H1 (cell line): Measurements from ENCODE around the gene ADM2. TPM values are rescaled to one million over a fixed set of nuclear protein-coding genes. Genes with fewer than 3 reads are reported as not detected.
A peak's percentile ranks its signal among the peaks of the same experiment; 100 is the strongest.

ENCODE experiments used
- CTCF ChIA-PET: fragments of 300-600 bp; sonication (Branson Sonifier 250); formaldehyde crosslinking; loops from one replicate; lab custom pipeline; 2021; ENCODE audit not compliant: partially characterized antibody; lab: Charles Lee
- POLR2A ChIA-PET: fragments of 300-600 bp; sonication (Branson Sonifier 250); formaldehyde crosslinking; loops from one replicate; lab custom pipeline; 2021; ENCODE audit warnings: inconsistent platforms; ENCODE audit not compliant: partially characterized antibody; lab: Charles Lee
- DNase-seq, 2 experiments: peaks; one replicate each; pipeline versions ENCODE4 v3.0.0 to v3.0.0-alpha.2; 2010 to 2022; ENCODE audit warnings: low spot score in 2 of 2, low read depth in 1 of 2, mixed read lengths in 1 of 2
- FAIRE-seq: peaks from 2 replicates; lab custom pipeline; 2011; peaks lifted over from hg19 to GRCh38; lab: Jason Lieb, UNC
- H2AFZ ChIP-seq: 2 replicates; pipeline ENCODE4 v1.8.1; 2012; ENCODE audit warnings: low read length, inconsistent platforms
- H2AK5ac ChIP-seq: 2 replicates; pipeline ENCODE4 v1.6.1; 2013; ENCODE audit warnings: low read depth, low read length
- H2BK120ac ChIP-seq: replicated peaks from 2 replicates; pipeline ENCODE3; 2013; ENCODE audit warnings: low read depth, low read length, inconsistent platforms
- H2BK12ac ChIP-seq: 2 replicates; pipeline ENCODE4 v1.6.1; 2013; ENCODE audit warnings: low read depth, low read length
- H2BK15ac ChIP-seq: 2 replicates; pipeline ENCODE4 v1.6.1; 2013; ENCODE audit warnings: low read length
- H2BK20ac ChIP-seq: 2 replicates; pipeline ENCODE4 v1.6.1; 2013; ENCODE audit warnings: low read length
- H2BK5ac ChIP-seq: 2 replicates; pipeline ENCODE4 v1.6.1; 2013; ENCODE audit warnings: low read depth, low read length
- H3K14ac ChIP-seq: 2 replicates; pipeline ENCODE4 v1.6.1; 2013; ENCODE audit warnings: inconsistent platforms; ENCODE audit not compliant: insufficient read length
- H3K18ac ChIP-seq: 2 replicates; pipeline ENCODE4 v1.6.1; 2013; ENCODE audit warnings: low read length; ENCODE audit errors: extremely low read depth
- H3K23ac ChIP-seq: 2 replicates; pipeline ENCODE4 v1.6.1; 2013; ENCODE audit warnings: inconsistent platforms; ENCODE audit not compliant: insufficient read length
- H3K23me2 ChIP-seq: 2 replicates; pipeline ENCODE4 v1.6.1; 2013; ENCODE audit warnings: low read depth, low read length
- H3K27ac ChIP-seq: 2 replicates; pipeline ENCODE4 v1.6.1; 2011; ENCODE audit warnings: low read depth, low read length, inconsistent platforms
- H3K27me3 ChIP-seq, 4 experiments: replicated peaks in 1 of 4; 1 replicate in 1 of 4; 2 replicates in 3 of 4; pipeline versions ENCODE4 v1.6.1 to v1.8.1; 2011 to 2013; ENCODE audit warnings: low read length in 3 of 4, mild to moderate bottlenecking in 3 of 4, inconsistent platforms in 2 of 4, mixed read lengths in 2 of 4, moderate library complexity in 1 of 4; ENCODE audit not compliant: control insufficient read depth in 3 of 4, insufficient read depth in 3 of 4; ENCODE audit errors: extremely low read depth in 1 of 4
- H3K36me3 ChIP-seq, 4 experiments: 2 replicates each; pipeline versions ENCODE4 v1.6.1 to v1.8.1; 2011 to 2013; ENCODE audit warnings: mild to moderate bottlenecking in 4 of 4, low read length in 3 of 4, moderate library complexity in 2 of 4, control low read depth in 1 of 4, inconsistent platforms in 1 of 4; ENCODE audit not compliant: insufficient read depth in 4 of 4, control insufficient read depth in 2 of 4
- H3K4ac ChIP-seq: replicated peaks from 2 replicates; pipeline ENCODE3; 2013; ENCODE audit warnings: low read length, low read depth, mixed read lengths, inconsistent platforms; ENCODE audit not compliant: insufficient read length
- H3K4me1 ChIP-seq, 4 experiments: replicated peaks in 1 of 4; 1 replicate in 1 of 4; 2 replicates in 3 of 4; pipeline versions ENCODE4 v1.6.1 to v1.8.1; 2011 to 2013; ENCODE audit warnings: low read length in 3 of 4, inconsistent platforms in 2 of 4, mixed read lengths in 1 of 4; ENCODE audit not compliant: insufficient read depth in 4 of 4, control insufficient read depth in 3 of 4
- H3K4me2 ChIP-seq, 2 experiments: 2 replicates each; pipeline versions ENCODE4 v1.6.1 to v1.8.1; 2011 to 2013; ENCODE audit warnings: low read depth in 2 of 2, low read length in 2 of 2, control low read depth in 1 of 2, inconsistent platforms in 1 of 2, mild to moderate bottlenecking in 1 of 2; ENCODE audit not compliant: insufficient read depth in 1 of 2
- H3K4me3 ChIP-seq, 4 experiments: fragments of 200-600, 300-600 bp in 1 of 4; sonication (generic), shearing (Covaris generic), sonication (Bioruptor Twin) in 1 of 4; 2 replicates each; pipeline versions ENCODE4 v1.5.1 to v1.8.1; 2011 to 2016; ENCODE audit warnings: low read length in 4 of 4, low read depth in 3 of 4, control low read depth in 2 of 4, inconsistent platforms in 2 of 4, mild to moderate bottlenecking in 2 of 4, mixed read lengths in 1 of 4, moderate library complexity in 1 of 4; ENCODE audit not compliant: insufficient read depth in 2 of 4; ENCODE audit errors: extremely low read depth in 1 of 4
- H3K56ac ChIP-seq: replicated peaks from 2 replicates; pipeline ENCODE3; 2013; ENCODE audit warnings: low read depth, mild to moderate bottlenecking, mixed read lengths, low read length, inconsistent platforms; ENCODE audit not compliant: insufficient read length
- H3K79me1 ChIP-seq: 2 replicates; pipeline ENCODE4 v1.6.1; 2013; ENCODE audit warnings: low read depth, low read length, control low read depth
- H3K79me2 ChIP-seq, 2 experiments: 2 replicates each; pipeline versions ENCODE4 v1.6.1 to v1.8.1; 2012 to 2013; ENCODE audit warnings: low read length in 2 of 2, mild to moderate bottlenecking in 2 of 2, inconsistent platforms in 1 of 2; ENCODE audit not compliant: insufficient read depth in 2 of 2, control insufficient read depth in 1 of 2
- H3K9ac ChIP-seq, 4 experiments: replicated peaks in 1 of 4; 1 replicate in 1 of 4; 2 replicates in 3 of 4; pipeline versions ENCODE4 v1.6.1 to v1.8.1; 2011 to 2013; ENCODE audit warnings: low read depth in 3 of 4, low read length in 3 of 4, control low read depth in 2 of 4, mild to moderate bottlenecking in 2 of 4, moderate library complexity in 2 of 4, inconsistent platforms in 1 of 4; ENCODE audit errors: extremely low read depth in 1 of 4
- H3K9me3 ChIP-seq, 2 experiments: 2 replicates each; pipeline versions ENCODE4 v1.6.1 to v1.8.1; 2012 to 2013; ENCODE audit warnings: mild to moderate bottlenecking in 2 of 2, moderate library complexity in 2 of 2, control low read depth in 1 of 2, inconsistent platforms in 1 of 2, low read depth in 1 of 2, low read length in 1 of 2, mixed read lengths in 1 of 2; ENCODE audit not compliant: insufficient read depth in 2 of 2
- H4K20me1 ChIP-seq, 2 experiments: replicated peaks in 1 of 2; 2 replicates each; pipeline versions ENCODE3 to v1.8.1; 2011 to 2013; ENCODE audit warnings: inconsistent platforms in 2 of 2, low read length in 2 of 2, mild to moderate bottlenecking in 1 of 2; ENCODE audit not compliant: insufficient read depth in 2 of 2, control insufficient read depth in 1 of 2
- H4K5ac ChIP-seq: 2 replicates; pipeline ENCODE4 v1.6.1; 2013; ENCODE audit warnings: low read length, low read depth, mixed read lengths, inconsistent platforms; ENCODE audit not compliant: insufficient read length
- H4K8ac ChIP-seq: 2 replicates; pipeline ENCODE4 v1.8.0; 2013; ENCODE audit warnings: mild to moderate bottlenecking, moderate library complexity, low read length, inconsistent platforms; ENCODE audit not compliant: insufficient read depth; ENCODE audit errors: extremely low read depth
- H4K91ac ChIP-seq: replicated peaks from 2 replicates; pipeline ENCODE3; 2013; ENCODE audit warnings: low read length, mixed read lengths, inconsistent platforms; ENCODE audit not compliant: insufficient read length
- ATF2 ChIP-seq: IDR thresholded peaks from 2 replicates; pipeline ENCODE4 v1.6.1; 2012; ENCODE audit warnings: low read length, inconsistent platforms
- BACH1 ChIP-seq: IDR thresholded peaks from 2 replicates; pipeline ENCODE4 v1.6.1; 2012; ENCODE audit warnings: low read length, improper control_type of control experiment
- CREB1 ChIP-seq: IDR thresholded peaks from 2 replicates; pipeline ENCODE4 v1.6.1; 2012; ENCODE audit warnings: inconsistent platforms
- HDAC6 ChIP-seq: IDR thresholded peaks from one replicate; pipeline ENCODE4 v1.7.1; 2012; ENCODE audit warnings: low read depth, mild to moderate bottlenecking, inconsistent platforms, low read length, moderate library complexity
- KDM4A ChIP-seq: IDR thresholded peaks from one replicate; pipeline ENCODE4 v1.7.1; 2012; ENCODE audit warnings: low read depth, mild to moderate bottlenecking, moderate library complexity, low read length, inconsistent platforms; ENCODE audit not compliant: severe bottlenecking
- MAFK ChIP-seq: IDR thresholded peaks from 2 replicates; pipeline ENCODE4 v1.6.1; 2012; ENCODE audit warnings: low read depth, mild to moderate bottlenecking, improper control_type of control experiment, low read length
- RBBP5 ChIP-seq: IDR thresholded peaks from 2 replicates; pipeline ENCODE4 v1.7.1; 2012; ENCODE audit warnings: low read depth, mild to moderate bottlenecking, inconsistent platforms, low read length, moderate library complexity, borderline replicate concordance
- SP1 ChIP-seq: IDR thresholded peaks from 2 replicates; pipeline ENCODE4 v1.6.1; 2011; ENCODE audit warnings: low read depth, low read length
- TAF7 ChIP-seq: optimal IDR thresholded peaks from 2 replicates; pipeline ENCODE3; 2011; ENCODE audit warnings: low read depth, mild to moderate bottlenecking, inconsistent platforms, low read length, moderate library complexity, borderline replicate concordance
- TBP ChIP-seq: IDR thresholded peaks from 2 replicates; pipeline ENCODE4 v1.6.1; 2011; ENCODE audit warnings: low read depth, low read length, improper control_type of control experiment
- TEAD4 ChIP-seq: IDR thresholded peaks from 2 replicates; pipeline ENCODE4 v1.6.1; 2012; ENCODE audit warnings: low read depth, low read length, inconsistent platforms, mixed read lengths
- USF2 ChIP-seq: IDR thresholded peaks from 2 replicates; pipeline ENCODE4 v1.6.1; 2011; ENCODE audit warnings: low read length, improper control_type of control experiment
- WGBS, 2 experiments: shearing (Covaris generic) in 1 of 2; methylation state at CpG; one replicate each; pipeline versions ENCODE4 v1.1.6 to v1.1.7; 2013 to 2015; ENCODE audit warnings: low lambda C conversion rate in 2 of 2, mixed read lengths in 2 of 2, inconsistent platforms in 1 of 2, low coverage in 1 of 2, missing lambda C conversion rate in 1 of 2; ENCODE audit not compliant: insufficient replicate concordance in 2 of 2, insufficient coverage in 1 of 2, insufficient read length in 1 of 2; ENCODE audit errors: extremely low coverage in 1 of 2, missing lambda C conversion rate in 1 of 2; 5-methylcytosine and 5-hydroxymethylcytosine counted together
- polyA plus RNA-seq, 7 experiments: library from polyadenylated mRNA; depleted of rRNA in 3 of 7; stranded (reverse) in 5 of 7; unstranded in 2 of 7; fragments of >200 nt in 5 of 7; fragments of 200-250 nt in 2 of 7; gene quantifications; 1 replicate in 5 of 7; 2 replicates in 1 of 7; 4 replicates in 1 of 7; pipeline versions ENCODE4 v1.2.1 to v1.2.3, GENCODE V29; 2011 to 2013; ENCODE audit warnings: missing spikeins in 2 of 7, mixed read lengths in 2 of 7
- total RNA-seq: library from RNA; stranded (reverse); fragmentation: NEBNext Ultra II Directional; extraction: Animal tissue kit (Norgen Biotek cat#: 25700); gene quantifications from 2 replicates; pipeline ENCODE4 v1.2.1, GENCODE V29; 2021

ADM2 gene
- total and polyA plus RNA-seq, 2 of the 8 experiments (the other 6 are each of a cell fraction or from before 2014, with no cell fraction given) = 3.3 to 7.5 TPM

GRCh38 chr22:50488886-50489285, 7.5 kb downstream of the ADM2 start:
- 91% methylated on average over 11 of the region's 19 CpGs; no CpG with 5 or more reads in 1 of the 2 experiments for WGBS, 2 experiments
- Histone ChIP-seq H3K36me3 (no peaks in the 10 kb centered on the region), H2BK120ac (no peak overlapping the region), H3K23me2 (no peaks in the 10 kb centered on the region), H3K56ac (no peak overlapping the region), H3K23ac (no peak overlapping the region), H3K4me3 (no peak overlapping the region), H2BK20ac (no peak overlapping the region), H3K4me2 (no peak overlapping the region), H4K20me1 (no peaks in the 10 kb centered on the region), H3K9me3 (no peaks in the 10 kb centered on the region), H3K4ac (no peak overlapping the region), H4K91ac (no peak overlapping the region), H3K18ac (no peak overlapping the region), H3K79me1 (no peaks in the 10 kb centered on the region), H3K27ac (no peak overlapping the region), H3K14ac (no peak overlapping the region), H2AK5ac (no peak overlapping the region), H2BK12ac (no peak overlapping the region), H3K79me2 (no peaks in the 10 kb centered on the region), H2BK15ac (no peak overlapping the region), H2AFZ (no peak overlapping the region), H2BK5ac (no peak overlapping the region), H3K9ac (no peak overlapping the region), H3K4me1 (no peaks in the 10 kb centered on the region; a peak in 1 of 7 replicates), H4K8ac (no peak overlapping the region), H3K27me3 (peaks cover 0 to 2% (median 0%) of the 10 kb centered on the region in 4 experiments; a peak in 1 of 7 replicates), H4K5ac (no peak overlapping the region)
- DNase-seq (peak in 1 of 2 experiments; percentile 38), FAIRE-seq (no peak)
- POLR2A ChIA-PET = interaction anchor here (0.8 kb wide), 1 partner anchor 9 kb away, joined by 5 read pairs; no protein-coding TSS in a partner anchor
- CTCF ChIA-PET = interaction anchor here (1.0 to 1.5 kb wide), 2 partner anchors 9 to 86 kb away, joined by 3 to 7 read pairs; no protein-coding TSS in a partner anchor
- TF ChIP-seq SP1 (no peak), HDAC6 (no peak), TBP (no peak), TEAD4 (no peak), BACH1 (no peak), CREB1 (no peak), TAF7 (no peak), ATF2 (no peak), RBBP5 (no peak), USF2 (no peak), MAFK (no peak), KDM4A (no peak)
